ENCODE data around the gene NEB.
"Not testable (repeated sequence)": the region's sequence is repeated elsewhere in the genome, so short reads cannot be mapped to it uniquely, and the experiment has no call there.

Gene NEB

GRCh38 chr2:151651274-151651673 is 83.0 kb downstream of the NEB start:
- no peak for DNase-seq (ENCODE audit: low spot score)

DNA sequence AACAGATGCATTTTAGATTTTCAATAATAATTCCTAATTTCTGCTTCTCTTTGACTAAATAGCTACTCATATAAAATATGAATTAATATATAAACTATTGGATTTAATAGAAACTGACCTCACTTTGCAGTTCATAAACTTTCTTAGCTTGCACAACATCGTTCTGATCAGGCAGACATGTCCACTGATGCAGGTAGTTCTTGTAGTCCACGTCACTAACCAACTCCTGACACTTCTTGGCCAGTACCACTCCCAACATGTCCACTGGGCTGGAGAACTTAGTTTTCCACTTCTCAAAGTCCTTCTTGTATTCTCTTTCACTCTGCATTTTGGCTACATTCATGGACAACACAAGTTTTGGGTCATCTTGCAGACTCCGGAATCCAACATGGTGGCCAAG is 83.8 kb downstream of the NEB start:
- no peak for DNase-seq (ENCODE audit: low spot score)

DNA sequence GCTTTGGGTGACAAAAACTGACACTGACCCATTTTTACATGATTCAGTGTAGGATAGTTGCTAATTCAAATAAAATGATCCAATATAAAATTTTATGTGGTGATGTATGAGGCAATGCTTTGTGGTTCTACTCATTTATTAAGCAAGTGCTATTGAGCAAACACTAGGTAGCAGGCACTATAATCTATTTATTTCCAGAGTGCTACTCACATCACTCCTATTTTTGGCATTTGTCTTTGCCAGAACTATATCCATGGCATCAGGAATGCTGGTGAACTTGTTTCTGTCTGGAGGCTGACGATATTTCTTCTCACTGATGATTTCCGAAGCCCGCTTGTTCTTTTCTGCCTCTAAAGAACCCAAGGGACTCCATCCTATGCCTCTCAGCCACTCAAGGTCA is 84.3 kb downstream of the NEB start:
- DNase-seq (ENCODE audit: low spot score), result no peak

GRCh38 chr2:151649400-151649799 is 84.9 kb downstream of the NEB start:
- DNase-seq (ENCODE audit: low spot score), result no peak

GRCh38 chr2:151646512-151646911 is 87.8 kb downstream of the NEB start:
- not testable (repeated sequence) for DNase-seq (ENCODE audit: low spot score)

DNA sequence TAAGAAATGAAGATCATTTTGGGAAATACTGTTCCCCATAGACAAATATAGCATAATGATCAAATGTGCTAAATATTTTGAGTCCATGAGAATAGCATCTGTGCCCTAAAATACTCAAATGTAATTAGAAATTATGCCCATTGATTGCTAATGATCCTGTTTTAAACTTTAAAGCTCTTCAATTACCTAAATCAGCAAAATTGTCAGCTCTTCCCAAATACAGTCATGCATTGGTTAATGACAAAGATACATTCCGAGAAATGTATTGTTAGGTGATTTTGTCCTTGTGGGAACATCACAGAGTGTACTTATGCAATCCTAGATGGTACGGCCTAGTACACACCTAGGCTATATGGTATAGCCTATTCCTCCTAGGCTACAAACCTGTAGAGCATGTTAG is 89.7 kb downstream of the NEB start:
- no peak for DNase-seq (ENCODE audit: low spot score)

GRCh38 chr2:151641895-151642294 is 92.4 kb downstream of the NEB start:
- not testable (repeated sequence) for DNase-seq (ENCODE audit: low spot score)

DNA sequence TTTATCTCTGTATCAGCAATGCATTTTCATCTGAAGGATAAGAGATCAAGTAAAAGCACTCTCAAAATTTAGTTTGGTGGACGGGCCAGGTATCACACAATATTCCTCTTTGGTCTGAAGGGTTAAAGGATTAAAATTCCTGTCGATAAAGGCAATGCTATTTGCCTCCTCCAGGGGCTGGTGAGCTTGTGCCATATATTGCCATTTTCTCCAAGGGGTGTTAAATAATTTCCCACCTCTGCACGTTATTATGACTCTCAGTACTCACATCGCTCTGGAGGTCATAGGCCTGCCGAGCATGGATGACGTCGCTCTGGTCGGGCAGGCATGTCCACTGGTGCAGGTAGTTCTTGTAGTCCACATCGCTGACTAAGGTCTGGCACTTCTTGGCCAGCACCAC is 94.2 kb downstream of the NEB start:
- DNase-seq (ENCODE audit: low spot score), result no peak

DNA sequence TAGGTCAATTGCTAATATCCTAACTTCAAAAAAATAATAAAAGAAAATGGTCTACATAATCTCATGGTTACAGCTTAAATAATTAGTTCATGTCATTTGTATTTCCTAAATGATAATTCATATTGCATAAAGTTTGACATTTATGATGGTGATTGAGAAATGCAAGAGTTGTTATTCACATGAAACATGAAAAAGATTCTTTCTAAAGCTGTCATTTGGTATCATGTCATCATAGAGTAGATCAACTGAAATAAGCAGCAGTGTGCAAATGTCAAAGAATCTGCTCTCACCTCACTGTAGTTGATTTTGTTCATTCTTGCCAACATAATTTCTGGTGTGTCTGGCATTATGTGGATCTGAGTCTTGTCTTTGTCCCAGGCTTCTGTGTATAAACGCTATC is 95.3 kb downstream of the NEB start:
- no peak for DNase-seq (ENCODE audit: low spot score)

GRCh38 chr2:151638191-151638933 is 95.9 kb downstream of the NEB start:
- DNase-seq (ENCODE audit: low spot score), result no peak

- no peak for DNase-seq (ENCODE audit: low spot score)
Measured at GRCh38 chr2:151637271-151637781, 97.0 kb downstream of the NEB start.

GRCh38 chr2:151634736-151635467 is 99.4 kb downstream of the NEB start:
- no peak for DNase-seq (ENCODE audit: low spot score)

DNA sequence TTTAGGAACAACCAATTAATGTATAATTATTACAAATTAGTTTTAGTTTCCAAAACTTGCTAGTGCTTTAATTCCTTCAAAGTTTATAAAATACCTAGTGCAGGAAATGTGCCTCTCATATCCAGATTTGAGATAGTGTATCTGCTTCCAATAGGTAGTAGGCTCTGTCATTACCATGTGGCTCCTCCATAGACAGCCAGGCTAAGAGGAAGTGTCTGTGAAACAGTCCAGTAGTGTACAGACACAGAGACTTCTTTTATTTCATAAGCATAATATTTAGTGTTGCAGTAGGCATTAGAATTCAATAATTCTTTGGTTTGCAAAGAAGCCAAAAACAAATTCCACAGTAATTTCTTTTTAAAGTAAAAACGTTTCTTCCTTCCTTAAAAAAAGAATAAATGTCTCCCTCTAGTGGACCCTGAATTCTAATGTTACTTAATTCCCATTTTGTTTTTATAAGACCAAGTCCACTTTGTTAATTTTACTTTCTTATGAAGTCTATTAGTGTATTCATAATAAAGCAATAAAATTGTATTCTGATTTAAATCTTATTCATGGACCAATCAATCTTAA is 101.2 kb downstream of the NEB start:
- no peak for DNase-seq (ENCODE audit: low spot score)

- no peak for DNase-seq (ENCODE audit: low spot score)
Measured at GRCh38 chr2:151630372-151630771, 103.9 kb downstream of the NEB start.

GRCh38 chr2:151627353-151627752 is 106.9 kb downstream of the NEB start:
- DNase-seq (ENCODE audit: low spot score), result no peak

GRCh38 chr2:151624271-151624670 is 110.0 kb downstream of the NEB start:
- DNase-seq (ENCODE audit: low spot score), result no peak

DNA sequence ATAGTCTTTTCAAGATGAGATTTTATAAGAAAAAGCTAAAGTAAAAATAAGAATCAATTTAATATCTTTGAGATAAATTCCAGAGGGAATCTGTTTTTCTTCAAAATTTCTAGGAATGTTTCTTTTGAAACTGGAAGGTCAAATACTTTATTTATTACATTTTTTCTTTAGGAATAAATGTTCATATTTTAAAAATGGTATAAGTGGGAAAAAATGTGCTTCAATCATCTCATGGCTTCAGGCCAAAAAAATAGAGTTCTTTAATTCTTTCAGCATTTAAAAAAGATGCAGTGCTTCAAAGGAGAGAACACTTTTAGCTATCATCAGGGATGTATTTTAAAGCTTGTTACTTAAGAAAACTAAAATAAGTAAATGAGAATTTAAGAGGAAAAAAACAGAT is 110.6 kb downstream of the NEB start:
- no peak for DNase-seq (ENCODE audit: low spot score)

DNA sequence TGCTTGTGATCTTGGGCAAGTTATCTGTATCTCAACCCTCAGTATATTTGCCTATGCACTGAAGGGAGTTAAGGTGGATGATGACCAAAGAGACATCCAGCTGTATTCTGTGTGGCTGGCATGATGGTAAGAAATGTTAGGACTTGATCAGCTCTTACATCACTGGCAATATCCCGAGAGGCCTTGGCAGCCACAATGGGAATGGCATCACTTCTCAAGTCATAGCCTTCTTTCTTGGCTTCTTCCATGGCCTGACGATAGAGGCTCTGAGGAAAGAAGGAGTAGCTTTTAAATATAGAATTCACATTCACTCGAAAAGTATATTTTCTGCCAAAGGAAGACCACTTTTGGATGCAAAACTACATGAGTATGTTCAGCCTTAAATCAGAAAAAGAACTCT is 113.5 kb downstream of the NEB start:
- no peak for DNase-seq (ENCODE audit: low spot score)

DNA sequence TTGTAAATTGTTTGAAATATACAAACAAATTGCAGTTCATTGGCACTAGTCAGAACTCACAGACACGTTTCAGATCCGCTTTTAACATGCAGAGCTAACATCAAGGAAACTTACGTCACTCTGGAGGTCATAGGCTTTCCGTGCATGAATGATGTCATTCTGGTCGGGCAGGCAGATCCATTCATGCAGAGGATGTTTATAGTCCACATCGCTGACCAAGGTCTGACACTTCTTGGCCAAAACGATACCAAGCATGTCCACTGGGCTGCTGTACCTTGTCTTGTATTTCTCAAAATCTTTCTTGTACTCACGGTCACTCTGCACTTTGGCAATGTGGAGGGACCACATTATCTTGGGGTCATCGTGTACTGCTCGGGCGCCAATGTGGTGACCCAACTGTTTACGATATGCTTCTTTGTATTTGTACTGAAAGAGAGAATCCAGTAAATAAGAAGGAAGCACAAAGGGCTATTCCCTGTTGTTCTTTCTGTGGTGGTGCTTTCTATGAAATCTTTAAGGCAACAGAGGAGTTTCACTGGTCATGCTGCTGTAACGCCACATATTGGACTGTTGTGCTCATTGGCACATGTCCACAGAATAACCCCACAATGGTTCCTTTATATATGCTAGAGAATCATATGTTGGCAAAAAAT is 114.8 kb downstream of the NEB start:
- DNase-seq (ENCODE audit: low spot score), result no peak

DNA sequence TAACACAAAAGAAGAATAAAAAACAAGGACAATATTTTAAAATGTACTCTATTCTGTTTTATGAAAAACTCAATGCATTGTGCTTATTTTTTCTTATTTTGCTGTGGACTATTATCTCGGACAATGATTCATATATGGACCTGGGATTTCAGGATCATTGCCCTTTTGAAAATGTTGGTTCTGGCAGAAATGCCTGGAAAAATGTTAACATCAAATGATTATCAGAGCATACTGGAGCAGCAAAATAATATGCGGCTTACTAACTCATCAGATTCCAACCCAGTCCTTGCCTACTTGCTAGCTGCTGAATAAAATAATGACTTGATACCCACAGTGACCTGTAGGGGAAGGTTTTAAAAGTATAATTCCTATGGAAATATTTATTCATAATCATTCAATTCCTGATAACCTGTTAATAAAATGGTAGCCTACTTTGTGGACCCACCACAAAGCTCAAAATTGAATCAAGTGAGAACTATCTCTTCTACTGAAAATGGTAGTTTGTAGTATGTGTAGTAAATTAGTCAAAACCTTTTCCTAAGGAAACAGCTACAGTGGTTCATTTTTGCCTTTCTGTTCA is 117.4 kb downstream of the NEB start:
- DNase-seq (ENCODE audit: low spot score), result no peak

- DNase-seq (ENCODE audit: low spot score), result no peak
Measured at GRCh38 chr2:151614606-151615306, 119.5 kb downstream of the NEB start.

- no peak for DNase-seq (ENCODE audit: low spot score)
Measured at GRCh38 chr2:151614159-151614558, 120.1 kb downstream of the NEB start.

All from ecto neural progenitor cell (in vitro differentiated cells).